RWPE2 (cell line): Measurements from ENCODE around the gene MAIP1.

Experiments used
- ATAC-seq: fragments of 200-7000 bp; cut with Tn5 transposase; 3 replicates; pipeline ENCODE4 v1.9.1; 2021; ENCODE audit warnings: low read depth
- DNase-seq: peaks from one replicate; pipeline ENCODE4 v3.0.0-alpha.2; 2020; ENCODE audit warnings: low spot score
- H3K27ac ChIP-seq: fragments of 450-650 bp; 2 replicates; pipeline ENCODE4 v1.5.1; 2017; ENCODE audit warnings: mild to moderate bottlenecking; ENCODE audit not compliant: poor library complexity, severe bottlenecking
- H3K27me3 ChIP-seq: fragments of 250-450 bp; sonication (Bioruptor Pico); 2 replicates; pipeline ENCODE4 v1.5.1; 2021; ENCODE audit warnings: mild to moderate bottlenecking, moderate library complexity; ENCODE audit not compliant: insufficient read depth, poor library complexity, severe bottlenecking
- H3K36me3 ChIP-seq: fragments of 250-450 bp; sonication (Bioruptor Pico); 2 replicates; pipeline ENCODE4 v1.5.1; 2020; ENCODE audit warnings: low read depth, mild to moderate bottlenecking, moderate library complexity
- H3K4me1 ChIP-seq: fragments of 250-450 bp; sonication (Bioruptor Pico); 2 replicates; pipeline ENCODE4 v1.5.1; 2021; ENCODE audit warnings: mild to moderate bottlenecking, moderate library complexity; ENCODE audit not compliant: insufficient read depth, poor library complexity, severe bottlenecking
- H3K4me3 ChIP-seq: fragments of 250-450 bp; sonication (Bioruptor Pico); 2 replicates; pipeline ENCODE4 v1.5.1; 2021; ENCODE audit warnings: mild to moderate bottlenecking, moderate library complexity; ENCODE audit not compliant: severe bottlenecking
- H3K9me3 ChIP-seq: fragments of 250-450 bp; sonication (Bioruptor Pico); 2 replicates; pipeline ENCODE4 v1.5.1; 2021; ENCODE audit warnings: mild to moderate bottlenecking, moderate library complexity; ENCODE audit not compliant: severe bottlenecking
- CTCF ChIP-seq: fragments of 450-650 bp; IDR thresholded peaks from one replicate; pipeline ENCODE4 v1.5.1; 2017; ENCODE audit warnings: mild to moderate bottlenecking, moderate library complexity; ENCODE audit not compliant: poor library complexity, severe bottlenecking

Gene MAIP1

GRCh38 chr2:199984755-199985154 lies 29.4 kb downstream of the MAIP1 start:
- no peak for DNase-seq
- H3K4me3 ChIP-seq = no peak overlapping the region
- H3K9me3 ChIP-seq = no peaks in the 10 kb centered on the region
- no peak overlapping the region for H3K27ac ChIP-seq
- no peak for TF ChIP-seq CTCF
- H3K4me1 ChIP-seq = no peaks in the 10 kb centered on the region
- no peak for ATAC-seq
- no peaks in the 10 kb centered on the region for H3K36me3 ChIP-seq
- H3K27me3 ChIP-seq = no peaks in the 10 kb centered on the region

GRCh38 chr2:199985625-199986207 lies 30.3 kb downstream of the MAIP1 start:
- peak; percentile 70 for TF ChIP-seq CTCF
- Histone ChIP-seq H3K4me3 (no peak overlapping the region), H3K9me3 (no peaks in the 10 kb centered on the region), H3K36me3 (no peaks in the 10 kb centered on the region), H3K4me1 (no peaks in the 10 kb centered on the region), H3K27ac (no peak overlapping the region), H3K27me3 (no peaks in the 10 kb centered on the region)
- DNase-seq (no peak), ATAC-seq (peak; percentile 78; the same call in 2 of the 3 replicates)

GRCh38 chr2:199987586-199987985 lies 32.2 kb downstream of the MAIP1 start:
- no peak overlapping the region for H3K27ac ChIP-seq
- H3K4me3 ChIP-seq = no peak overlapping the region
- no peaks in the 10 kb centered on the region for H3K9me3 ChIP-seq
- ATAC-seq = no peak
- no peaks in the 10 kb centered on the region for H3K36me3 ChIP-seq
- TF ChIP-seq CTCF = no peak
- no peaks in the 10 kb centered on the region for H3K4me1 ChIP-seq
- H3K27me3 ChIP-seq = no peaks in the 10 kb centered on the region
- no peak for DNase-seq

- TF ChIP-seq CTCF = no peak
- Histone ChIP-seq H3K27me3 (no peaks in the 10 kb centered on the region), H3K9me3 (no peaks in the 10 kb centered on the region), H3K4me1 (no peaks in the 10 kb centered on the region), H3K36me3 (no peaks in the 10 kb centered on the region), H3K27ac (no peak overlapping the region), H3K4me3 (no peak overlapping the region)
- ATAC-seq (no peak), DNase-seq (no peak)
These were observed 32.8 kb downstream of the MAIP1 start for GRCh38 chr2:199988151-199988550.

- Histone ChIP-seq H3K4me1 (no peaks in the 10 kb centered on the region), H3K27me3 (no peaks in the 10 kb centered on the region), H3K27ac (no peak overlapping the region), H3K4me3 (no peak overlapping the region), H3K9me3 (no peaks in the 10 kb centered on the region), H3K36me3 (no peaks in the 10 kb centered on the region)
- DNase-seq (no peak), ATAC-seq (no peak)
- TF ChIP-seq CTCF = no peak
These were observed 34.4 kb downstream of the MAIP1 start for GRCh38 chr2:199989822-199990221.
